ENCODE results near the gene HDAC4.

HDAC4 gene

GRCh38 chr2:239015218-239015900, 385.5 kb downstream of the HDAC4 start:
- no peak for DNase-seq

GRCh38 chr2:239014458-239015217, 386.2 kb downstream of the HDAC4 start:
- no peak for DNase-seq

- no peak for DNase-seq
These were observed 387.2 kb downstream of the HDAC4 start for GRCh38 chr2:239013678-239013976.

GRCh38 chr2:239012936-239013677, 387.7 kb downstream of the HDAC4 start:
- no peak for DNase-seq

GRCh38 chr2:239012228-239012627, 388.6 kb downstream of the HDAC4 start:
- DNase-seq, result no peak

- DNase-seq, result no peak
These were observed 391.2 kb downstream of the HDAC4 start for GRCh38 chr2:239009589-239009961.

GRCh38 chr2:239008677-239009588, 391.9 kb downstream of the HDAC4 start:
- DNase-seq, result no peak

- no peak for DNase-seq
These were observed 392.8 kb downstream of the HDAC4 start for GRCh38 chr2:239008004-239008403.

- no peak for DNase-seq
These were observed 394.1 kb downstream of the HDAC4 start for GRCh38 chr2:239006622-239007285.

GRCh38 chr2:239005586-239005985, 395.2 kb downstream of the HDAC4 start:
- no peak for DNase-seq

GRCh38 chr2:239004274-239005015, 396.4 kb downstream of the HDAC4 start:
- DNase-seq, result no peak

- no peak for DNase-seq
These were observed 397.1 kb downstream of the HDAC4 start for GRCh38 chr2:239003624-239004273.

GRCh38 chr2:239002954-239003623, 397.7 kb downstream of the HDAC4 start:
- DNase-seq, result no peak

GRCh38 chr2:239002591-239002953, 398.2 kb downstream of the HDAC4 start:
- no peak for DNase-seq

GRCh38 chr2:239001794-239002193, 399.0 kb downstream of the HDAC4 start:
- DNase-seq, result no peak

GRCh38 chr2:239000500-239001073, 400.2 kb downstream of the HDAC4 start:
- peak; percentile 26 for DNase-seq

- DNase-seq, result peak; percentile 19
These were observed 400.7 kb downstream of the HDAC4 start for GRCh38 chr2:239000089-239000488.

- peak; percentile 45 for DNase-seq
These were observed 401.5 kb downstream of the HDAC4 start for GRCh38 chr2:238999291-238999741.

GRCh38 chr2:238998801-238999200, 402.0 kb downstream of the HDAC4 start:
- no peak for DNase-seq
